ENCODE data around the gene RHOT2. TPM values are rescaled to one million over a fixed set of nuclear protein-coding genes. Genes with fewer than 3 reads are reported as not detected.

Gene RHOT2
- total and polyA plus RNA-seq, 2 experiments from 2014 or later = 129 to 163 TPM

DNA sequence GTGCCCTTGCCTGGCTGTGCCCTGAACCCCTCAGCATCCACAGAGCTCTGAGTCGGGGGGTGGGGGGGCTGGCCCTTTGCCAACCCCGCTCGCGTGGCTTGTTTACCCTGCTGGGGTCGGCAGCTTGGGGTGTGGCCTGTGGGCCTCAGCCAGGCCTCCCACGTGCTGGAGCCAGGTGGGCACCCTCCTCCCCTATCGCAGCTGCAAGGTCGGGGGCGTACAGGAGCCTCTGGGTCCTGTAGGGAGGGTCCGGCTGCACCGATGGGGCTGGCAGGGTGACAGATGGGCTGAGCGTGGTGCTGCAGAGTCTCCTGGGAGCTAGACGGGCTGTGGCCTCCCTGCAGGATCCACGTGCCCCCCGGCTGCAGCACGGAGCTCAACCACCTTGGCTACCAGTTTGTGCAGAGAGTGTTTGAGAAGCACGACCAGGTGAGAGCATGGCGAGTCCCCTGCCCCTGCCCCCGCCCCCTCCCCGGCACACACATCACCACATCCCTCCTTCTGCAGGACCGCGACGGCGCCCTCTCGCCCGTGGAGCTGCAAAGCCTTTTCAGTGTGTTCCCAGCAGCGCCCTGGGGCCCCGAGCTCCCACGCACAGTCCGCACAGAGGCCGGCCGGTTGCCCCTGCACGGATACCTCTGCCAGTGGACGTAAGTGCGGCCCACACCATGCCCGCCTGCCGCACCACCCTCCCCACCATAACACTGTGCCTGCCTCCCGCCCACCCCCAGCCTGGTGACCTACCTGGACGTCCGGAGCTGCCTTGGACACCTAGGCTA is 3.6 kb downstream of the RHOT2 start:
- H3K36me3 Mint-ChIP-seq (ENCODE audit: low read depth) = peaks cover 21% of the 10 kb centered on the region

More for the DNA sequence above, 3.6 kb downstream of the RHOT2 start:
- Histone ChIP-seq H3K27ac (ENCODE audit: low read depth) (no peak overlapping the region), H3K9me2 (ENCODE audit: insufficient read depth) (no peaks in the 10 kb centered on the region), H3K27me3 (ENCODE audit: insufficient read depth) (no peaks in the 10 kb centered on the region), H3K4me2 (no peak overlapping the region), H2AFZ (no peak overlapping the region), H3K4me3 (no peak overlapping the region), H3F3A (replicated peaks; ENCODE audit: low read depth) (peaks cover 23% of the 10 kb centered on the region; the same call in 1 of the 2 replicates), H3K36me3 (ENCODE audit: insufficient read depth) (peaks cover 11% of the 10 kb centered on the region; the same call in 1 of the 2 replicates), H4K20me1 (replicated peaks; ENCODE audit: insufficient read depth) (peaks cover 3% of the 10 kb centered on the region), H3K4me1 (ENCODE audit: insufficient read depth) (no peaks in the 10 kb centered on the region; the same call in 1 of the 2 replicates), H3K79me2 (replicated peaks; ENCODE audit: insufficient read depth) (peaks cover 16% of the 10 kb centered on the region)
- no peak for ATAC-seq
- no peak for DNase-seq (ENCODE audit: low spot score)
- TF ChIP-seq CREB1 (CRISPR knock-in tag; IDR thresholded peaks at IDR 0.05; ENCODE audit: low read depth) (no peak), POLR2AphosphoS5 (IDR thresholded peaks at IDR 0.05; ENCODE audit: low read depth) (no peak), EZH2phosphoT487 (IDR thresholded peaks at IDR 0.05; ENCODE audit: unreplicated experiment) (no peak), EZH2 (IDR thresholded peaks at IDR 0.05; ENCODE audit: low read depth, unreplicated experiment) (no peak), ZNF331 (CRISPR knock-in tag; IDR thresholded peaks at IDR 0.05; ENCODE audit: low read depth) (no peak), STAT1 (IDR thresholded peaks at IDR 0.05; ENCODE audit: unreplicated experiment) (no peak)
- TF ChIP-seq, protein P1, sequence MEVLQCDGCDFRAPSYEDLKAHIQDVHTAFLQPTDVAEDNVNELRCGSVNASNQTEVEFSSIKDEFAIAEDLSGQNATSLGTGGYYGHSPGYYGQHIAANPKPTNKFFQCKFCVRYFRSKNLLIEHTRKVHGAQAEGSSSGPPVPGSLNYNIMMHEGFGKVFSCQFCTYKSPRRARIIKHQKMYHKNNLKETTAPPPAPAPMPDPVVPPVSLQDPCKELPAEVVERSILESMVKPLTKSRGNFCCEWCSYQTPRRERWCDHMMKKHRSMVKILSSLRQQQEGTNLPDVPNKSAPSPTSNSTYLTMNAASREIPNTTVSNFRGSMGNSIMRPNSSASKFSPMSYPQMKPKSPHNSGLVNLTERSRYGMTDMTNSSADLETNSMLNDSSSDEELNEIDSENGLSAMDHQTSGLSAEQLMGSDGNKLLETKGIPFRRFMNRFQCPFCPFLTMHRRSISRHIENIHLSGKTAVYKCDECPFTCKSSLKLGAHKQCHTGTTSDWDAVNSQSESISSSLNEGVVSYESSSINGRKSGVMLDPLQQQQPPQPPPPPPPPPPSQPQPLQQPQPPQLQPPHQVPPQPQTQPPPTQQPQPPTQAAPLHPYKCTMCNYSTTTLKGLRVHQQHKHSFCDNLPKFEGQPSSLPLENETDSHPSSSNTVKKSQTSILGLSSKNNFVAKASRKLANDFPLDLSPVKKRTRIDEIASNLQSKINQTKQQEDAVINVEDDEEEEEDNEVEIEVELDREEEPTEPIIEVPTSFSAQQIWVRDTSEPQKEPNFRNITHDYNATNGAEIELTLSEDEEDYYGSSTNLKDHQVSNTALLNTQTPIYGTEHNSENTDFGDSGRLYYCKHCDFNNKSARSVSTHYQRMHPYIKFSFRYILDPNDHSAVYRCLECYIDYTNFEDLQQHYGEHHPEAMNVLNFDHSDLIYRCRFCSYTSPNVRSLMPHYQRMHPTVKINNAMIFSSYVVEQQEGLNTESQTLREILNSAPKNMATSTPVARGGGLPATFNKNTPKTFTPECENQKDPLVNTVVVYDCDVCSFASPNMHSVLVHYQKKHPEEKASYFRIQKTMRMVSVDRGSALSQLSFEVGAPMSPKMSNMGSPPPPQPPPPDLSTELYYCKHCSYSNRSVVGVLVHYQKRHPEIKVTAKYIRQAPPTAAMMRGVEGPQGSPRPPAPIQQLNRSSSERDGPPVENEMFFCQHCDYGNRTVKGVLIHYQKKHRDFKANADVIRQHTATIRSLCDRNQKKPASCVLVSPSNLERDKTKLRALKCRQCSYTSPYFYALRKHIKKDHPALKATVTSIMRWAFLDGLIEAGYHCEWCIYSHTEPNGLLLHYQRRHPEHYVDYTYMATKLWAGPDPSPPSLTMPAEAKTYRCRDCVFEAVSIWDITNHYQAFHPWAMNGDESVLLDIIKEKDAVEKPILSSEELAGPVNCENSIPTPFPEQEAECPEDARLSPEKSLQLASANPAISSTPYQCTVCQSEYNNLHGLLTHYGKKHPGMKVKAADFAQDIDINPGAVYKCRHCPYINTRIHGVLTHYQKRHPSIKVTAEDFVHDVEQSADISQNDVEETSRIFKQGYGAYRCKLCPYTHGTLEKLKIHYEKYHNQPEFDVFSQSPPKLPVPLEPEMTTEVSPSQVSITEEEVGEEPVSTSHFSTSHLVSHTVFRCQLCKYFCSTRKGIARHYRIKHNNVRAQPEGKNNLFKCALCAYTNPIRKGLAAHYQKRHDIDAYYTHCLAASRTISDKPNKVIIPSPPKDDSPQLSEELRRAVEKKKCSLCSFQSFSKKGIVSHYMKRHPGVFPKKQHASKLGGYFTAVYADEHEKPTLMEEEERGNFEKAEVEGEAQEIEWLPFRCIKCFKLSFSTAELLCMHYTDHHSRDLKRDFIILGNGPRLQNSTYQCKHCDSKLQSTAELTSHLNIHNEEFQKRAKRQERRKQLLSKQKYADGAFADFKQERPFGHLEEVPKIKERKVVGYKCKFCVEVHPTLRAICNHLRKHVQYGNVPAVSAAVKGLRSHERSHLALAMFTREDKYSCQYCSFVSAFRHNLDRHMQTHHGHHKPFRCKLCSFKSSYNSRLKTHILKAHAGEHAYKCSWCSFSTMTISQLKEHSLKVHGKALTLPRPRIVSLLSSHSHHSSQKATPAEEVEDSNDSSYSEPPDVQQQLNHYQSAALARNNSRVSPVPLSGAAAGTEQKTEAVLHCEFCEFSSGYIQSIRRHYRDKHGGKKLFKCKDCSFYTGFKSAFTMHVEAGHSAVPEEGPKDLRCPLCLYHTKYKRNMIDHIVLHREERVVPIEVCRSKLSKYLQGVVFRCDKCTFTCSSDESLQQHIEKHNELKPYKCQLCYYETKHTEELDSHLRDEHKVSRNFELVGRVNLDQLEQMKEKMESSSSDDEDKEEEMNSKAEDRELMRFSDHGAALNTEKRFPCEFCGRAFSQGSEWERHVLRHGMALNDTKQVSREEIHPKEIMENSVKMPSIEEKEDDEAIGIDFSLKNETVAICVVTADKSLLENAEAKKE (CRISPR knock-in tag; IDR thresholded peaks at IDR 0.05) = no peak
- TF ChIP-seq, protein P2, sequence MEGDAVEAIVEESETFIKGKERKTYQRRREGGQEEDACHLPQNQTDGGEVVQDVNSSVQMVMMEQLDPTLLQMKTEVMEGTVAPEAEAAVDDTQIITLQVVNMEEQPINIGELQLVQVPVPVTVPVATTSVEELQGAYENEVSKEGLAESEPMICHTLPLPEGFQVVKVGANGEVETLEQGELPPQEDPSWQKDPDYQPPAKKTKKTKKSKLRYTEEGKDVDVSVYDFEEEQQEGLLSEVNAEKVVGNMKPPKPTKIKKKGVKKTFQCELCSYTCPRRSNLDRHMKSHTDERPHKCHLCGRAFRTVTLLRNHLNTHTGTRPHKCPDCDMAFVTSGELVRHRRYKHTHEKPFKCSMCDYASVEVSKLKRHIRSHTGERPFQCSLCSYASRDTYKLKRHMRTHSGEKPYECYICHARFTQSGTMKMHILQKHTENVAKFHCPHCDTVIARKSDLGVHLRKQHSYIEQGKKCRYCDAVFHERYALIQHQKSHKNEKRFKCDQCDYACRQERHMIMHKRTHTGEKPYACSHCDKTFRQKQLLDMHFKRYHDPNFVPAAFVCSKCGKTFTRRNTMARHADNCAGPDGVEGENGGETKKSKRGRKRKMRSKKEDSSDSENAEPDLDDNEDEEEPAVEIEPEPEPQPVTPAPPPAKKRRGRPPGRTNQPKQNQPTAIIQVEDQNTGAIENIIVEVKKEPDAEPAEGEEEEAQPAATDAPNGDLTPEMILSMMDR (conservative IDR thresholded peaks at IDR 0.05; ENCODE audit: low read depth in 2 of 2) = no peak
- Mint-ChIP-seq H3K27me3 (ENCODE audit: insufficient read depth, low read depth, poor library complexity) (peaks cover 6% of the 10 kb centered on the region), H3K9me3 (no peaks in the 10 kb centered on the region; the same call in 2 of the 3 replicates), H3K4me3 (no peak overlapping the region), H3K27ac (no peak overlapping the region), H3K4me1 (peaks cover 6% of the 10 kb centered on the region; the same call in 2 of the 3 replicates)
